ENCODE data around the gene NDEL1.

The NDEL1 gene

DNA sequence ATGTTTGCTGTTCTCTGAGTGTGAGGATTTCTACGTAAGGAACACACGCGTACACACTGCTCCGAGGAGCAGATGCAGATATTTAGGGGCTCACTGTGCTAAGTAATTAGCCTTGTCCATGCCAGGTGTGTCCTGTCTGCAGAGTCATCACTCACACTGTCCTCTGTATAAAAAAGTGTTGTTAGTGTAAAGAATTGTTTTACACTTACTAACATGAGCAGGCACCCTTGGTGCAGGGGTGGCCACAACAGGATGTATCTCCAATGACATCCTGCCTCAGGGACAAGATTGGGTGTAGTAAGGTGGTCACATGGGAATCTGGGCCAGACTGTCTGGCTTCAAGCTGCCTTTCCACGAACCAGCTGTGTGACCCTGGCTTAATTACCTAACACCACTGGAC lies 63.9 kb downstream of the NDEL1 start:
- H3K9ac ChIP-seq (ENCODE audit: low read length), result no peak overlapping the region
- TF ChIP-seq EZH2 (IDR thresholded peaks at IDR 0.05; ENCODE audit: borderline replicate concordance, low read length), result no peak
- no peak for TF ChIP-seq CTCF (IDR thresholded peaks at IDR 0.05; ENCODE audit: low read length)
- no peaks in the 10 kb centered on the region for H3K79me2 ChIP-seq (ENCODE audit: insufficient read depth, low read length)
- H3K4me2 ChIP-seq (ENCODE audit: low read length), result no peak overlapping the region
- H4K20me1 ChIP-seq (ENCODE audit: insufficient read depth, low read length), result no peaks in the 10 kb centered on the region
- H3F3A ChIP-seq (ENCODE audit: insufficient read depth, low read length), result no peaks in the 10 kb centered on the region
- H2AFZ ChIP-seq (ENCODE audit: low read length), result no peak overlapping the region
- H3K4me3 ChIP-seq (ENCODE audit: low read depth, low read length, poor library complexity, severe bottlenecking), result no peak overlapping the region
- no peaks in the 10 kb centered on the region for H3K4me1 ChIP-seq (ENCODE audit: insufficient read depth, low read length, severe bottlenecking)
- H3K9me3 ChIP-seq (ENCODE audit: low read length), result no peaks in the 10 kb centered on the region
- no peaks in the 10 kb centered on the region for H3K27me3 ChIP-seq (ENCODE audit: insufficient read depth, low read length)
- peaks cover 13% of the 10 kb centered on the region; the same call in 1 of the 2 replicates for H3K36me3 ChIP-seq (ENCODE audit: insufficient read depth, low read length)
- no peaks in the 10 kb centered on the region for H3K9me2 ChIP-seq (ENCODE audit: low read depth, low read length)
- H3K27ac ChIP-seq (ENCODE audit: low read depth, low read length, poor library complexity, severe bottlenecking), result no peak overlapping the region

- Histone ChIP-seq H3K9me2 (ENCODE audit: low read depth, low read length) (no peaks in the 10 kb centered on the region), H2AFZ (ENCODE audit: low read length) (no peak overlapping the region), H3F3A (ENCODE audit: insufficient read depth, low read length) (no peaks in the 10 kb centered on the region), H3K4me3 (ENCODE audit: low read depth, low read length, poor library complexity, severe bottlenecking) (no peak overlapping the region), H3K9ac (ENCODE audit: low read length) (no peak overlapping the region), H3K4me2 (ENCODE audit: low read length) (no peak overlapping the region), H3K4me1 (ENCODE audit: insufficient read depth, low read length, severe bottlenecking) (no peaks in the 10 kb centered on the region), H3K36me3 (ENCODE audit: insufficient read depth, low read length) (peaks cover 13% of the 10 kb centered on the region; the same call in 1 of the 2 replicates), H3K9me3 (ENCODE audit: low read length) (no peaks in the 10 kb centered on the region), H3K27ac (ENCODE audit: low read depth, low read length, poor library complexity, severe bottlenecking) (no peak overlapping the region), H3K27me3 (ENCODE audit: insufficient read depth, low read length) (no peaks in the 10 kb centered on the region), H3K79me2 (ENCODE audit: insufficient read depth, low read length) (no peaks in the 10 kb centered on the region), H4K20me1 (ENCODE audit: insufficient read depth, low read length) (no peaks in the 10 kb centered on the region)
- TF ChIP-seq EZH2 (IDR thresholded peaks at IDR 0.05; ENCODE audit: borderline replicate concordance, low read length), result no peak
Observed at GRCh38 chr17:8500609-8501008, 64.9 kb downstream of the NDEL1 start.

DNA sequence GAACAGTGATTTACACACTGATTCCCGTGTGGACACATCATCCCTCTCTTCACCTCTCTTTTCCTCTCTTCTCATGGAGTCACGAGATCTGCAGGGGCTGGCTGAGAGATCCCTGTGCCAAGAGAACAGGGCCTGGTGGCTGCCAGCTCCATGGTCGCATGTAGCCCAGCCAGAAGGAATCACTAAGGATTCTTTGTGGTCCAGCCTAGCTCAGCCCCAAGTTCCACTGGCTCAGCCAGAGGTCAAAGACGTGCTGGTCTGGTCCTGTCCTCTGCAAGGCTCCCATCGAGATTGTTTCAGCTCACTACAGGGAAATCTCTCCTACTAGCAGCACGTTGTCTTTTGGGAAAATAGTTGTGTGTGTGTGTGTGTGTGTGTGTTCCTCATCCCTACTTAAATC lies 66.4 kb downstream of the NDEL1 start:
- no peaks in the 10 kb centered on the region for H3K27me3 ChIP-seq (ENCODE audit: insufficient read depth, low read length)
- H3K79me2 ChIP-seq (ENCODE audit: insufficient read depth, low read length), result no peaks in the 10 kb centered on the region
- no peaks in the 10 kb centered on the region for H4K20me1 ChIP-seq (ENCODE audit: insufficient read depth, low read length)
- H3K9me3 ChIP-seq (ENCODE audit: low read length), result no peaks in the 10 kb centered on the region
- H3K9me2 ChIP-seq (ENCODE audit: low read depth, low read length), result no peaks in the 10 kb centered on the region
- no peak overlapping the region for H3K4me3 ChIP-seq (ENCODE audit: low read depth, low read length, poor library complexity, severe bottlenecking)
- no peak overlapping the region for H3K27ac ChIP-seq (ENCODE audit: low read depth, low read length, poor library complexity, severe bottlenecking)
- no peaks in the 10 kb centered on the region for H3K4me1 ChIP-seq (ENCODE audit: insufficient read depth, low read length, severe bottlenecking)
- no peaks in the 10 kb centered on the region for H3F3A ChIP-seq (ENCODE audit: insufficient read depth, low read length)
- H3K36me3 ChIP-seq (ENCODE audit: insufficient read depth, low read length), result peaks cover 13% of the 10 kb centered on the region; the same call in 1 of the 2 replicates
- no peak for TF ChIP-seq CTCF (IDR thresholded peaks at IDR 0.05; ENCODE audit: low read length)
- no peak for TF ChIP-seq EZH2 (IDR thresholded peaks at IDR 0.05; ENCODE audit: borderline replicate concordance, low read length)
- no peak overlapping the region for H3K9ac ChIP-seq (ENCODE audit: low read length)
- no peak overlapping the region for H3K4me2 ChIP-seq (ENCODE audit: low read length)
- no peak overlapping the region for H2AFZ ChIP-seq (ENCODE audit: low read length)

- H3K9me3 ChIP-seq (ENCODE audit: low read length), result no peaks in the 10 kb centered on the region
- no peak overlapping the region for H2AFZ ChIP-seq (ENCODE audit: low read length)
- H3K79me2 ChIP-seq (ENCODE audit: insufficient read depth, low read length), result no peaks in the 10 kb centered on the region
- H3K27me3 ChIP-seq (ENCODE audit: insufficient read depth, low read length), result no peaks in the 10 kb centered on the region
- no peaks in the 10 kb centered on the region for H3F3A ChIP-seq (ENCODE audit: insufficient read depth, low read length)
- no peak overlapping the region for H3K4me2 ChIP-seq (ENCODE audit: low read length)
- H3K27ac ChIP-seq (ENCODE audit: low read depth, low read length, poor library complexity, severe bottlenecking), result no peak overlapping the region
- no peak overlapping the region for H3K4me3 ChIP-seq (ENCODE audit: low read depth, low read length, poor library complexity, severe bottlenecking)
- H3K4me1 ChIP-seq (ENCODE audit: insufficient read depth, low read length, severe bottlenecking), result no peaks in the 10 kb centered on the region
- H3K36me3 ChIP-seq (ENCODE audit: insufficient read depth, low read length), result peaks cover 16% of the 10 kb centered on the region; the same call in 1 of the 2 replicates
- H4K20me1 ChIP-seq (ENCODE audit: insufficient read depth, low read length), result no peaks in the 10 kb centered on the region
- H3K9ac ChIP-seq (ENCODE audit: low read length), result no peak overlapping the region
- no peaks in the 10 kb centered on the region for H3K9me2 ChIP-seq (ENCODE audit: low read depth, low read length)
- TF ChIP-seq EZH2 (IDR thresholded peaks at IDR 0.05; ENCODE audit: borderline replicate concordance, low read length) (no peak), CTCF (IDR thresholded peaks at IDR 0.05; ENCODE audit: low read length) (no peak)
Observed at GRCh38 chr17:8503368-8503767, 67.7 kb downstream of the NDEL1 start.
